SK-MEL-5 (cell line): ENCODE measurements around the gene MMP10. TPM values are rescaled to one million over a fixed set of nuclear protein-coding genes. Genes with fewer than 3 reads are reported as not detected.

ENCODE experiments used
- DNase-seq: peaks from one replicate; pipeline ENCODE4 v3.0.0-alpha.2; 2016; ENCODE audit warnings: low read depth, low spot score
- in situ Hi-C: cut with HindIII; loops from 2 replicates; pipeline ENCODE4 v1.10.0; 2016; ENCODE audit warnings: low sequenced_read_pairs, high pct_unique_total_duplicates, low pct_unique_long_range_greater_than_20kb
- total RNA-seq: library from RNA; depleted of rRNA; stranded (reverse); fragments of >200 nt; shearing (Covaris generic); gene quantifications from 2 replicates; pipeline ENCODE4 v1.2.3, GENCODE V29; 2014

The MMP10 gene
- total RNA-seq, 1 experiment from 2014 or later, result not detected

GRCh38 chr11:102791271-102792036 lies 11.0 kb upstream of the MMP10 start:
- in situ Hi-C loops, result no loop called here
- DNase-seq, result no peak

GRCh38 chr11:102788334-102788995 lies 8.0 kb upstream of the MMP10 start:
- in situ Hi-C loops, result no loop called here
- DNase-seq, result no peak

- DNase-seq, result no peak
- in situ Hi-C loops, result no loop called here
Observed at GRCh38 chr11:102784380-102784779, 4.0 kb upstream of the MMP10 start.

GRCh38 chr11:102783720-102784119 lies 3.3 kb upstream of the MMP10 start:
- in situ Hi-C loops, result no loop called here
- DNase-seq, result no peak

GRCh38 chr11:102783016-102783415 lies 2.6 kb upstream of the MMP10 start:
- DNase-seq, result no peak
- in situ Hi-C loops, result no loop called here

- in situ Hi-C loops, result no loop called here
- DNase-seq, result no peak
Observed at GRCh38 chr11:102781676-102782075, 1.2 kb upstream of the MMP10 start.

GRCh38 chr11:102776454-102776853 lies 4.0 kb downstream of the MMP10 start:
- DNase-seq, result no peak
- in situ Hi-C loops, result no loop called here

GRCh38 chr11:102773386-102773785 lies 7.0 kb downstream of the MMP10 start:
- in situ Hi-C loops, result no loop called here
- no peak for DNase-seq

- no peak for DNase-seq
- in situ Hi-C loops, result no loop called here
Observed at GRCh38 chr11:102771351-102771750, 9.1 kb downstream of the MMP10 start.

- in situ Hi-C loops, result no loop called here
- no peak for DNase-seq
Observed at GRCh38 chr11:102770191-102770590, 10.2 kb downstream of the MMP10 start.

GRCh38 chr11:102767800-102768199 lies 12.6 kb downstream of the MMP10 start:
- in situ Hi-C loops, result no loop called here
- no peak for DNase-seq

GRCh38 chr11:102763440-102763839 lies 17.0 kb downstream of the MMP10 start:
- no peak for DNase-seq
- in situ Hi-C loops, result no loop called here

GRCh38 chr11:102762361-102762767 lies 18.1 kb downstream of the MMP10 start:
- no peak for DNase-seq
- in situ Hi-C loops, result no loop called here

- peak; percentile 21 for DNase-seq
- in situ Hi-C loops, result no loop called here
Observed at GRCh38 chr11:102761646-102762238, 18.7 kb downstream of the MMP10 start.

GRCh38 chr11:102760344-102761035 lies 19.9 kb downstream of the MMP10 start:
- no peak for DNase-seq
- in situ Hi-C loops, result no loop called here

GRCh38 chr11:102757823-102758549 lies 22.4 kb downstream of the MMP10 start:
- no peak for DNase-seq
- in situ Hi-C loops, result no loop called here

GRCh38 chr11:102753267-102753666 lies 27.2 kb downstream of the MMP10 start:
- in situ Hi-C loops, result no loop called here

GRCh38 chr11:102751673-102752072 lies 28.8 kb downstream of the MMP10 start:
- no peak for DNase-seq
- in situ Hi-C loops, result no loop called here

More at GRCh38 chr11:102753267-102753666, 27.2 kb downstream of the MMP10 start:
- no peak for DNase-seq
